Mucosa of descending colon (tissue), 3 donors: Measurements from ENCODE around the gene LCA5L. TPM values are rescaled to one million over a fixed set of nuclear protein-coding genes. Genes with fewer than 3 reads are reported as not detected.

Experiments used
- ATAC-seq: fragments of 200-7000 bp; cut with Tn5 transposase; one replicate; pipeline ENCODE4 v1.9.1; 2020; ENCODE audit warnings: mild to moderate bottlenecking, moderate library complexity
- DNase-seq, 3 donors: peaks; one replicate each; pipeline ENCODE4 v3.0.0-alpha.2; 2020
- H3K36me3 ChIP-seq: fragments of 200-600 bp; one replicate; pipeline ENCODE4 v1.8.0; 2021; ENCODE audit warnings: low read depth, mild to moderate bottlenecking
- H3K4me1 ChIP-seq: fragments of 200-600 bp; one replicate; pipeline ENCODE4 v1.8.0; 2021; ENCODE audit warnings: low read depth, mild to moderate bottlenecking
- H3K4me3 ChIP-seq: fragments of 200-600 bp; one replicate; pipeline ENCODE4 v1.8.0; 2021; ENCODE audit warnings: mild to moderate bottlenecking
- H3K9me3 ChIP-seq: fragments of 200-600 bp; one replicate; pipeline ENCODE4 v1.8.0; 2021; ENCODE audit warnings: mild to moderate bottlenecking
- intact Hi-C, 2 donors: fragments of 100-400 bp; cut with DNase I in 1 of 2; cut with micrococcal nuclease in 1 of 2; formaldehyde crosslinking; loops; one replicate each; pipeline versions ENCODE4 v1.11.0 to v1.11.1; 2022; cut with DNase I, micrococcal nuclease
- total RNA-seq, 3 donors: library from RNA; stranded (reverse); fragmentation: NEBNext Ultra II Directional in 2 of 3; extraction: Animal tissue kit (Norgen Biotek cat#: 25700) in 2 of 3; gene quantifications; one replicate each; pipeline versions ENCODE4 v1.2.1 to v1.2.4, GENCODE V29; 2021 to 2023
- TF ChIP-seq, protein P1 (sequence below): fragments of 200-600 bp; IDR thresholded peaks from one replicate; pipeline ENCODE4 v1.8.0; 2022; ENCODE audit warnings: antibody characterized with exemption, mild to moderate bottlenecking
- donor health status: DM: no; HTN: no; CAD: no; lungs with moderate emphysema.
- donor health status: DM: no; HTN: no; CAD: no.
- donor health status: DM: no; HTN: yes; CAD: no.

The LCA5L gene
- total RNA-seq, 3 donors from 2014 or later, result 0.81 to 1.6 (median 1.6) TPM

DNA sequence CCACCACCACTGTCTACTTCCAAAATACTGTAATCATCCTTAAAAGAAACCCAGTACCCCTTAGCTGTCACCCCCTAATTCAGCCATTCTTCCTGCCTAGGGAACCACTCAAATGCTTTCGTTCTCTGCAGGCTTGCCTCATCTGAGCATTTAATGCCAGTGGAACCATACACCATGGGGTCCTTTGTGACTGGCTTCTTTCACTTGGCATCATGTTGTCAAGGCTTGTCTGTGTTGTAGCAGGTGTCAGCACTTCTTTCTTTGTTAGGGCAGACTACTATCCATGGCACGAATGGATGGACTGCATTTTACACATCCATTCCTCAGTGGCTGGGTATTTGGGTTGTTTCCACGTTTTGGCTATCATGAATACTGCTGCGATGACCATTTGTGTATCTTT is 34.7 kb upstream of the LCA5L start:
- Histone ChIP-seq H3K4me3 (no peak overlapping the region), H3K36me3 (no peaks in the 10 kb centered on the region), H3K9me3 (no peaks in the 10 kb centered on the region), H3K4me1 (no peaks in the 10 kb centered on the region)
- intact Hi-C loops, result no loop called here
- TF ChIP-seq, protein P1, sequence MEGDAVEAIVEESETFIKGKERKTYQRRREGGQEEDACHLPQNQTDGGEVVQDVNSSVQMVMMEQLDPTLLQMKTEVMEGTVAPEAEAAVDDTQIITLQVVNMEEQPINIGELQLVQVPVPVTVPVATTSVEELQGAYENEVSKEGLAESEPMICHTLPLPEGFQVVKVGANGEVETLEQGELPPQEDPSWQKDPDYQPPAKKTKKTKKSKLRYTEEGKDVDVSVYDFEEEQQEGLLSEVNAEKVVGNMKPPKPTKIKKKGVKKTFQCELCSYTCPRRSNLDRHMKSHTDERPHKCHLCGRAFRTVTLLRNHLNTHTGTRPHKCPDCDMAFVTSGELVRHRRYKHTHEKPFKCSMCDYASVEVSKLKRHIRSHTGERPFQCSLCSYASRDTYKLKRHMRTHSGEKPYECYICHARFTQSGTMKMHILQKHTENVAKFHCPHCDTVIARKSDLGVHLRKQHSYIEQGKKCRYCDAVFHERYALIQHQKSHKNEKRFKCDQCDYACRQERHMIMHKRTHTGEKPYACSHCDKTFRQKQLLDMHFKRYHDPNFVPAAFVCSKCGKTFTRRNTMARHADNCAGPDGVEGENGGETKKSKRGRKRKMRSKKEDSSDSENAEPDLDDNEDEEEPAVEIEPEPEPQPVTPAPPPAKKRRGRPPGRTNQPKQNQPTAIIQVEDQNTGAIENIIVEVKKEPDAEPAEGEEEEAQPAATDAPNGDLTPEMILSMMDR, result no peak
- DNase-seq, result no peak
- no peak for ATAC-seq

GRCh38 chr21:39479814-39480182 is 34.2 kb upstream of the LCA5L start:
- ATAC-seq, result no peak
- intact Hi-C loops, result no loop called here
- no peak for DNase-seq

DNA sequence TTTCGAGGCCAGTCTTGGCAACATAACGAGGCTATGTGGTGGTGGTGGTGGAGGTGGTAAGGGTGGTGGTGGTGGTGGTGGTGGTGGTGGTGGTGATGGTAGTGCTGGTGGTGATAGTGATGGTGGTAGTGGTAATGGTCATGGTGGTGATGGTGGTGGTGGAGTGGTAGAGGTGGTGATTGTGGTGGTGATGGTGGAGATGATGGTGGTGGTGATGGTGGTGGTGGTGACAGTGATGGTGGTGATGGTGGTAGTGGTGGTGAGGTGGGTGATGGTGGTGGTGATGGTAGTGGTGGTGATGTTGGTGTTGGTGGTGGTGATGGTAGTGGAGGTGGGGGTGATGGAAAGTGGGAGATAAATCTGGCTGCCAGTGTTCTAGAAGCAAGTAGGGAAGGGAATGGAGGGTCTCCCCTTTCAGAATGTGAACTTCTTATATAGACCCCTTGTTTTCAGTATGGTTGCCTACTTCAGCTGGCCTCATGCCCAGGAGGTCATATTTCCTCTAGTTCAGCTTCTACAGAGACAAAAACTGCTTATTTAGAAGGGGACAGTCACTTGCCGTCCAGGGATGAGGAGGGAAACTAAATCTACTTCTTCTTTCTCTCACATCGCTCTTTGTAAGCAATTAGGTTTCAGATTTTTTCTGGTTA is 33.7 kb upstream of the LCA5L start:
- DNase-seq, result no peak
- Histone ChIP-seq H3K4me3 (no peak overlapping the region), H3K36me3 (no peaks in the 10 kb centered on the region), H3K9me3 (no peaks in the 10 kb centered on the region), H3K4me1 (no peaks in the 10 kb centered on the region)
- intact Hi-C loops, result no loop called here
- TF ChIP-seq, protein P1, result no peak
- ATAC-seq, result no peak

More at GRCh38 chr21:39479814-39480182, 34.2 kb upstream of the LCA5L start:
- H3K9me3 ChIP-seq, result no peaks in the 10 kb centered on the region
- TF ChIP-seq, protein P1, result no peak
- no peaks in the 10 kb centered on the region for H3K4me1 ChIP-seq
- no peaks in the 10 kb centered on the region for H3K36me3 ChIP-seq
- no peak overlapping the region for H3K4me3 ChIP-seq

DNA sequence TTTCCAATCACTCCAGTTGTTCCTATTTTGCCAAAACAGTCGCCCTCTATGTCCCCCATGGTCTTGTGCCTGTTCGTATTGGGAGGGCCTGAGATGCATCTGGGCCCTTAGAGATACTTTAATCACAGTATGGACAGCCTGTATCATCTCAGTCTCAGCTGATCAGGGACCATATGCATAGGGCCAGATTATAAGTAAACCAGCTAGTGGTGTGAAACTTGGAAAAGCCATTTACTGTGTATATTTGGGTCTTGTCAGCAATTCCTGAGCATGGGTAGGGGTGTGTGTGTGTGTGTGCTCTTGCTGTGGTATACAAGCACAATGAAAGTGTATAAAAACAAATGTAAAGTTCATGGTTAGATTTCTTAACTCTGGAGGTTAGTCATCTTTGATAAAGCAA is 29.0 kb upstream of the LCA5L start:
- Histone ChIP-seq H3K4me3 (no peak overlapping the region), H3K9me3 (no peaks in the 10 kb centered on the region), H3K36me3 (no peaks in the 10 kb centered on the region), H3K4me1 (no peaks in the 10 kb centered on the region)
- intact Hi-C loops, result no loop called here
- ATAC-seq (no peak), DNase-seq (no peak)
- TF ChIP-seq, protein P1, result no peak

- no peak for DNase-seq
- intact Hi-C loops, result no loop called here
Observed at GRCh38 chr21:39472786-39473185, 27.2 kb upstream of the LCA5L start.

More at GRCh38 chr21:39472786-39473185, 27.2 kb upstream of the LCA5L start:
- no peak overlapping the region for H3K4me3 ChIP-seq
- H3K4me1 ChIP-seq, result no peaks in the 10 kb centered on the region
- TF ChIP-seq, protein P1, result no peak
- no peaks in the 10 kb centered on the region for H3K9me3 ChIP-seq
- no peaks in the 10 kb centered on the region for H3K36me3 ChIP-seq
- ATAC-seq, result no peak
